ENCODE results near the gene CMTM4.

GRCh38 chr16:66668777-66669444 is 27.6 kb downstream of the CMTM4 start:
- TF ChIP-seq POLR2A (IDR thresholded peaks at IDR 0.05) (no peak), CTCF (IDR thresholded peaks at IDR 0.05) (no peak)
